ENCODE data around the gene SPG7. TPM values are rescaled to one million over a fixed set of nuclear protein-coding genes. Genes with fewer than 3 reads are reported as not detected.

Gene SPG7
- total and polyA plus RNA-seq, 9 of the 15 experiments (the other 6 are each of a cell fraction or from before 2014, with no cell fraction given) = 5.8 to 89.1 (median 49.4) TPM

DNA sequence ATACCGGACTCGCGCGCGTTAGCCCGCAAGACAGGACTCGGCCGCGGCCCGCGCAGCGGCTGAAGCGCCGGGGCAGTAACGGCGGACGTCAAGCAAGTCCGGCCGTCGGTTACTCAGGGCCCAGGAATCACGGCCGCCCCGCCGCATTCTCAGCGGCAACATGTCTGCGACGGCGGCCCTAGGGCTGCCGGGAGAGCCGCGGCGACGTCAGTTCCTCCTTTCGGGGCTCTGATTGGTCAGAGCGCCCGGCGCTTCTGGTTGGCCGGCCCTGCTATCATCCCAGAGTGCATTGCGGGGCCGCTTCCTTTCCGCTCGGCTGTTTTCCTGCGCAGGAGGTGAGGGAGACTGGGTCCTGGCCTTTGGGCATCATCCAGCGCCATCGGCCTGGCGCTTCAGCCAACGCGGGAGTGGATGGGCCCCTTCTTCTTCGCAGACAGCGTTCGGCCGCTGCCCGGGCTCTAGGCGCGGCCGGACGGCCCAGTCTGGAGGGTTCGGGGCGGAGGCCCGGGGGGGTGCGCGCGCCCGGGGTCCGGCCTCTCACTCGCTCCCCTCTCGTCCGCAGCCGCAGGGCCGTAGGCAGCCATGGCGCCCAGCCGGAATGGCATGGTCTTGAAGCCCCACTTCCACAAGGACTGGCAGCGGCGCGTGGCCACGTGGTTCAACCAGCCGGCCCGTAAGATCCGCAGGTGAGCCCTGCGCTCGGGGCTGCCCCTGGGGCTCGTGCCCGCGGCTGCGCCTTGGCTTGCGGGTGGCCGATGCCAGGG, 52.4 kb downstream of the SPG7 start, which contains the start of gene RPL13 (continued):
- TF ChIP-seq, protein P1, sequence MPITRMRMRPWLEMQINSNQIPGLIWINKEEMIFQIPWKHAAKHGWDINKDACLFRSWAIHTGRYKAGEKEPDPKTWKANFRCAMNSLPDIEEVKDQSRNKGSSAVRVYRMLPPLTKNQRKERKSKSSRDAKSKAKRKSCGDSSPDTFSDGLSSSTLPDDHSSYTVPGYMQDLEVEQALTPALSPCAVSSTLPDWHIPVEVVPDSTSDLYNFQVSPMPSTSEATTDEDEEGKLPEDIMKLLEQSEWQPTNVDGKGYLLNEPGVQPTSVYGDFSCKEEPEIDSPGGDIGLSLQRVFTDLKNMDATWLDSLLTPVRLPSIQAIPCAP (CRISPR knock-in tag; IDR thresholded peaks at IDR 0.05; ENCODE audit: borderline replicate concordance) = peak; percentile 9; the same call in 1 of the 2 replicates
- TF ChIP-seq U2AF1 (optimal IDR thresholded peaks at IDR 0.05; ENCODE audit: low read depth, low read length) (peak; percentile 66), HSF4 (CRISPR knock-in tag; IDR thresholded peaks at IDR 0.05; ENCODE audit: borderline replicate concordance) (no peak), EWSR1 (IDR thresholded peaks at IDR 0.05; ENCODE audit: borderline replicate concordance, low read depth, partially characterized antibody) (no peak), SREBF2 (CRISPR knock-in tag; IDR thresholded peaks at IDR 0.05) (no peak), SREBF1 (IDR thresholded peaks at IDR 0.05; ENCODE audit: borderline replicate concordance, low read depth, low read length) (no peak), E2F3 (CRISPR knock-in tag; IDR thresholded peaks at IDR 0.05) (no peak), ZNF253 (CRISPR knock-in tag; conservative IDR thresholded peaks at IDR 0.05) (no peak), XRCC3 (IDR thresholded peaks at IDR 0.05) (no peak), FOXJ3 (CRISPR knock-in tag; IDR thresholded peaks at IDR 0.05) (no peak), ZNF696 (CRISPR knock-in tag; conservative IDR thresholded peaks at IDR 0.05) (no peak), HEY1 (CRISPR knock-in tag; IDR thresholded peaks at IDR 0.05; ENCODE audit: borderline replicate concordance) (no peak), MBD1 (CRISPR knock-in tag; IDR thresholded peaks at IDR 0.05) (no peak), MLLT1 (IDR thresholded peaks at IDR 0.05) (0 out of 4 replicates have a peak, but pooled peaks of 1 of the 2 experiments have one; percentile 8), SRSF1 (IDR thresholded peaks at IDR 0.05; ENCODE audit: low read depth, low read length) (0 out of 2 replicates have a peak, but pooled peaks have one; percentile 88), ZNF165 (CRISPR knock-in tag; IDR thresholded peaks at IDR 0.05; ENCODE audit: borderline replicate concordance) (no peak), NELFE (IDR thresholded peaks at IDR 0.05; ENCODE audit: insufficient read depth, insufficient read length) (peak; percentile 71), JUN (IDR thresholded peaks at IDR 0.05; ENCODE audit: borderline replicate concordance, low read depth, low read length) (no peak), JUN (CRISPR knock-in tag; IDR thresholded peaks at IDR 0.05; ENCODE audit: borderline replicate concordance) (peak; percentile 81; the same call in 1 of the 2 replicates), SRF (CRISPR knock-in tag; IDR thresholded peaks at IDR 0.05) (peak in 1 of 2 experiments; percentile 22; a peak in 1 of 4 replicates), ARID3A (IDR thresholded peaks at IDR 0.05; ENCODE audit: borderline replicate concordance, low read depth, low read length) (no peak), ZNF668 (CRISPR knock-in tag; IDR thresholded peaks at IDR 0.05) (no peak)
